Activated CD4-positive, alpha-beta memory T cell treated with anti-CD3 and anti-CD28 coated beads, Interleukin-2, amount 10 ng/mL, durations not matched to agents 7 days and 5 days (primary cell): Measurements from ENCODE around the gene NECTIN2. TPM values are rescaled to one million over a fixed set of nuclear protein-coding genes. Genes with fewer than 3 reads are reported as not detected.

Source experiments
- CTCF ChIA-PET: fragments of 350-600 bp; sonication (Branson Sonifier 250); formaldehyde crosslinking; loops from one replicate; lab custom pipeline; 2021; ENCODE audit warnings: antibody characterized with exemption, inconsistent platforms; lab: Charles Lee
- POLR2A ChIA-PET: fragments of 350-600 bp; sonication (Branson Sonifier 250); formaldehyde crosslinking; loops from one replicate; lab custom pipeline; 2021; ENCODE audit warnings: antibody characterized with exemption; lab: Charles Lee
- DNase-seq: peaks from one replicate; pipeline ENCODE4 v3.0.0-alpha.2; 2020
- H3K27ac Mint-ChIP-seq: one replicate; pipeline ENCODE4 v1.8.0; 2021; ENCODE audit warnings: mild to moderate bottlenecking, mixed read lengths
- H3K27me3 Mint-ChIP-seq: one replicate; pipeline ENCODE4 v1.8.0; 2021; ENCODE audit warnings: mixed read lengths
- H3K36me3 Mint-ChIP-seq: one replicate; pipeline ENCODE4 v1.8.0; 2021; ENCODE audit warnings: low read depth, mixed read lengths
- H3K4me1 Mint-ChIP-seq: one replicate; pipeline ENCODE4 v1.8.0; 2021; ENCODE audit warnings: mixed read lengths
- H3K4me3 Mint-ChIP-seq: one replicate; pipeline ENCODE4 v1.8.0; 2021; ENCODE audit warnings: mild to moderate bottlenecking, mixed read lengths
- H3K9me3 Mint-ChIP-seq: one replicate; pipeline ENCODE4 v1.8.0; 2021; ENCODE audit warnings: mixed read lengths
- total RNA-seq, 2 experiments: library from RNA; stranded (reverse); gene quantifications; one replicate each; pipeline ENCODE4 v1.2.3, GENCODE V29; 2021

The NECTIN2 gene
- total RNA-seq, 2 experiments from 2014 or later = 0.25 to 0.38 TPM

DNA sequence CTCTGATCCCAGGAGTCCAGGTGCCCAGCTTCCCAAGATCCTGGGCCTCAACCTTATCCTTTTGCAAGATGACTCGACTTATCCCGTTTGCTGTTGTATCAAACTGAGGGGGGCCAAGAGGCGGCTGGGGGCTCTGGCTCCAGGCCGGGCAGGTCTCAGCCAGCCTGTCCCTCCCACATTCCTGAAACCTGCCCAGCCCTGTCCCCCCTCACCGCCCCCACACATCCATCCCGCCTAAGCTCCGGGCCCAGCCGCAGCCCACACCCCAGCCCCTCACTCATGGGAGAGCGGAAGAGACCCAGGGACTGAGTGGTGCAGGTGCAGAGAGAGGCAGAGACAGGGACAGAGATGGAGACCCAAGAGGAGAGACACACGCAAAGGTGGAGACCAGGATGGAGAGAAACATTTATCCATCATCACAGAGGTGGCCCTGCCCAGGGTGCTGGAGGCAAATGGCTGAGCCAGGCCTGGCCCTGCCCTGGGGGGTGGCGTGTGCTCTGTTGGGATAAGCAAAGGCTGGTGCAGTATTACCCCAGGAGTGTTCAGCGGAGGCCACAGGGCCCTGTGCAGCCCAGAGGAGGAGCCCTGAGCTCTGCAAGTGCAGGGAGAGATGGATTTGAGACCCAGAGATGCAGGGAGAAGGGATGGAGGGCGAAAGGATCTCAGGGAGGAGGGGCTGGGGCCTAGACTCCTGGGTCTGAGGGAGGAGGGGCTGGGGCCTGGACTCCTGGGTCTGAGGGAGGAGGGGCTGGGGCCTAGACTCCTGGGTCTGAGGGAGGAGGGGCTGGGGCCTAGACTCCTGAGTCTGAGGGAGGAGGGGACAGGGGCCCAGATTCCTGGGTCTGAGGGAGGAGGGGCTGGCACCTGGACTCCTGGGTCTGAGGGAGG lies 35.6 kb upstream of the NECTIN2 start:
- no peak for DNase-seq
- POLR2A ChIA-PET = interaction anchor here (1.3 kb wide), 1 partner anchor 12 kb away, joined by 3 read pairs; no protein-coding TSS in a partner anchor
- H3K36me3 Mint-ChIP-seq = no peaks in the 10 kb centered on the region
- no peak overlapping the region for H3K4me3 Mint-ChIP-seq
- H3K9me3 Mint-ChIP-seq = no peaks in the 10 kb centered on the region
- H3K27me3 Mint-ChIP-seq = peaks cover 16% of the 10 kb centered on the region
- CTCF ChIA-PET = no interaction called here
- H3K27ac Mint-ChIP-seq = no peak overlapping the region
- H3K4me1 Mint-ChIP-seq = no peaks in the 10 kb centered on the region

DNA sequence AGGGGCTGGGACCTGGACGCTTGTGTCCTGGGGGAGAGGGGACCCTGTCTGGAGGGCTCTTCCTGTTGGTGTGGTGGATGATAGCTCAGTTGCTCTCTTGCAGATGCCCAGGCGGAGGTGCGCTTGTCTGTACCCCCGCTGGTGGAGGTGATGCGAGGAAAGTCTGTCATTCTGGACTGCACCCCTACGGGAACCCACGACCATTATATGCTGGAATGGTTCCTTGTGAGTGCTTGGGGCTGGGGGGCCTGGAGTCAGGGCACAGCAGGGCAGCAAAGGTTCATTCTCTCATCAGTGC lies 35.0 kb upstream of the NECTIN2 start:
- POLR2A ChIA-PET = no interaction called here
- no peak overlapping the region for H3K4me3 Mint-ChIP-seq
- H3K36me3 Mint-ChIP-seq = no peaks in the 10 kb centered on the region
- CTCF ChIA-PET = no interaction called here
- H3K4me1 Mint-ChIP-seq = no peaks in the 10 kb centered on the region
- peaks cover 16% of the 10 kb centered on the region for H3K27me3 Mint-ChIP-seq
- no peak for DNase-seq
- H3K9me3 Mint-ChIP-seq = no peaks in the 10 kb centered on the region
- H3K27ac Mint-ChIP-seq = no peak overlapping the region

DNA sequence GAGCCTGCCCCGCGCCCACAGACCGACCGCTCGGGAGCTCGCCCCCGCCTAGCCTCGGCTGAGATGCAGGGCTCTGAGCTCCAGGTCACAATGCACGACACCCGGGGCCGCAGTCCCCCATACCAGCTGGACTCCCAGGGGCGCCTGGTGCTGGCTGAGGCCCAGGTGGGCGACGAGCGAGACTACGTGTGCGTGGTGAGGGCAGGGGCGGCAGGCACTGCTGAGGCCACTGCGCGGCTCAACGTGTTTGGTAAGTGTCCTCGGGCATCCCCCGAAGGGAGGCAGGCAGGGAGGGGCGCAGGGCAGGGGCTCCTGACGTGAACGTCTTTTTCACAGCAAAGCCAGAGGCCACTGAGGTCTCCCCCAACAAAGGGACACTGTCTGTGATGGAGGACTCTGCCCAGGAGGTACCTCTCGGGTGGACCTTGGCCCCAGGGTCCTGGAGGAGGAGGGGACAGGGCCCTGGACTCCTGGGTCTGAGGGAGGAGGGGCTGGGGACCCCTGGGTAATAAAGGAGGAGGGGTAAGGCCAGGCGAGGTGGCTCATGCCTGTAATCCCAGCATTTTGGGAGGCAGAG lies 33.9 kb upstream of the NECTIN2 start:
- Mint-ChIP-seq H3K36me3 (no peaks in the 10 kb centered on the region), H3K27ac (no peak overlapping the region), H3K4me1 (no peaks in the 10 kb centered on the region), H3K9me3 (no peaks in the 10 kb centered on the region), H3K27me3 (peaks cover 13% of the 10 kb centered on the region), H3K4me3 (no peak overlapping the region)
- ChIA-PET POLR2A (no interaction called here), CTCF (no interaction called here)
- no peak for DNase-seq

DNA sequence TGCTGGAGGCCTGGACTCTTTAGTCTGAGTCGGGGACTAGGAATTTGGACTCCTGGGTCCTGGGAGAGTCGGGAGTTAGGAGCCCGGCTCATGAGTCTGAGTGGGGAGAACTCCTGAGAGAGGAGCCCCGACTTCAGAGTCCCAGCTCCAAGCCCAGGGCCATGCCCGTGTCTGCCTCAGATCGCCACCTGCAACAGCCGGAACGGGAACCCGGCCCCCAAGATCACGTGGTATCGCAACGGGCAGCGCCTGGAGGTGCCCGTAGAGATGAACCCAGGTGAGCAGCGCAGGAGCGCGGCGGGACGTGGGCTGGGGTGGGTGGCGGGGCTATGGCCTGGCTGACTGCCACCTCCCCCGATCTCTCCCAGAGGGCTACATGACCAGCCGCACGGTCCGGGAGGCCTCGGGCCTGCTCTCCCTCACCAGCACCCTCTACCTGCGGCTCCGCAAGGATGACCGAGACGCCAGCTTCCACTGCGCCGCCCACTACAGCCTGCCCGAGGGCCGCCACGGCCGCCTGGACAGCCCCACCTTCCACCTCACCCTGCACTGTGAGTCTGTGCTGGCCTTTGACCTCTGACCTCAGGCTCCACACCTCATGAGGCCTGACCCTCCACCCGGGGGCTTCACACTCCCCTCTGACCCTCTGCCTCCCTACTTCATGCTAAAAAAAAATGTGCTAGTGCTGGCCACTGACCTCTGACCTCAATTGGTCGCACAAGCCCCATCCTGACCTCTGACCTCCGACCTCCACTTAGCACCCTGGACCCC lies 32.8 kb upstream of the NECTIN2 start:
- no peaks in the 10 kb centered on the region for H3K9me3 Mint-ChIP-seq
- ChIA-PET POLR2A (no interaction called here), CTCF (no interaction called here)
- H3K4me3 Mint-ChIP-seq = no peak overlapping the region
- peaks cover 10% of the 10 kb centered on the region for H3K27me3 Mint-ChIP-seq
- no peak overlapping the region for H3K27ac Mint-ChIP-seq
- DNase-seq = no peak
- H3K36me3 Mint-ChIP-seq = no peaks in the 10 kb centered on the region
- no peaks in the 10 kb centered on the region for H3K4me1 Mint-ChIP-seq

DNA sequence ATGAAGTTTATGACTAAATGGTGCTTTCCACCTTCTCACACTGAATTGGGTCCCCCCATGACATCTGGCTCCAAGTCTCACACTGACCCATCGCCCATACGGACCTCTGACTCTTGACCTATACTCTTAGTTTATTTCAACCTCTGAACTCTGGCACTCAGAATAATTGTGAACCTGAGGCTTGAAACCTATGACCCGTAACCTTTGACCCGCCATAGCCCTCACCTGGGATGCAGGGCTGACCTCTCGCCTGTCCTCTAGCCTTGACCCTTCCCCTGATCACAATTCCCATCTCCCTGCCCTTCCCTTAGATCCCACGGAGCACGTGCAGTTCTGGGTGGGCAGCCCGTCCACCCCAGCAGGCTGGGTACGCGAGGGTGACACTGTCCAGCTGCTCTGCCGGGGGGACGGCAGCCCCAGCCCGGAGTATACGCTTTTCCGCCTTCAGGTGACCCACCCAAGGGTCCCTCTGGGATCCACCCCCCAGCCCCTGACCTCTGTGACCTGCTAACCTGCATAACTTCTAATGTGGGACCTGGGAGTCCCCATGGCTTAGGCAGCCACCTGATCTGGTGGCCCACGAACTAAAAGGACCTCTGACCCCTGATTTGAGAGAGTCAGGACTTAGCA lies 32.1 kb upstream of the NECTIN2 start:
- ChIA-PET POLR2A (no interaction called here), CTCF (interaction anchor here (0.7 kb wide), 1 partner anchor 1634 kb away, joined by 4 read pairs; no protein-coding TSS in a partner anchor)
- H3K36me3 Mint-ChIP-seq = no peaks in the 10 kb centered on the region
- no peak for DNase-seq
- no peak overlapping the region for H3K27ac Mint-ChIP-seq
- H3K9me3 Mint-ChIP-seq = no peaks in the 10 kb centered on the region
- H3K27me3 Mint-ChIP-seq = peaks cover 6% of the 10 kb centered on the region
- no peak overlapping the region for H3K4me3 Mint-ChIP-seq
- no peaks in the 10 kb centered on the region for H3K4me1 Mint-ChIP-seq

DNA sequence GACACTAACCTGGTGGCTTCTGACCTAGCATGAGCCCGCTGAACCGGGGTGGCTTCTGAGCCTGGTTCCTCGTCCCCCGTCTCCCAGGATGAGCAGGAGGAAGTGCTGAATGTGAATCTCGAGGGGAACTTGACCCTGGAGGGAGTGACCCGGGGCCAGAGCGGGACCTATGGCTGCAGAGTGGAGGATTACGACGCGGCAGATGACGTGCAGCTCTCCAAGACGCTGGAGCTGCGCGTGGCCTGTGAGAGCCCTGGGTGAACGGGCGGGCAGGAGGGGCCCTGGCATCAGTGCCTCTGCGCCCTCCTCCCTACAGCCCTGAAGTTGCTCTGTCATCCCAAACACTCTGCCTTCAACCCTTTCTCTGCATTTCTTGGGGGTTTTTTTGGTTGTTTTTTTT lies 31.6 kb upstream of the NECTIN2 start:
- H3K9me3 Mint-ChIP-seq = no peaks in the 10 kb centered on the region
- ChIA-PET POLR2A (no interaction called here), CTCF (interaction anchor here (0.7 kb wide), 1 partner anchor 1634 kb away, joined by 4 read pairs; no protein-coding TSS in a partner anchor)
- no peaks in the 10 kb centered on the region for H3K4me1 Mint-ChIP-seq
- peaks cover 4% of the 10 kb centered on the region for H3K27me3 Mint-ChIP-seq
- H3K4me3 Mint-ChIP-seq = no peak overlapping the region
- H3K36me3 Mint-ChIP-seq = no peaks in the 10 kb centered on the region
- no peak overlapping the region for H3K27ac Mint-ChIP-seq
- DNase-seq = no peak

DNA sequence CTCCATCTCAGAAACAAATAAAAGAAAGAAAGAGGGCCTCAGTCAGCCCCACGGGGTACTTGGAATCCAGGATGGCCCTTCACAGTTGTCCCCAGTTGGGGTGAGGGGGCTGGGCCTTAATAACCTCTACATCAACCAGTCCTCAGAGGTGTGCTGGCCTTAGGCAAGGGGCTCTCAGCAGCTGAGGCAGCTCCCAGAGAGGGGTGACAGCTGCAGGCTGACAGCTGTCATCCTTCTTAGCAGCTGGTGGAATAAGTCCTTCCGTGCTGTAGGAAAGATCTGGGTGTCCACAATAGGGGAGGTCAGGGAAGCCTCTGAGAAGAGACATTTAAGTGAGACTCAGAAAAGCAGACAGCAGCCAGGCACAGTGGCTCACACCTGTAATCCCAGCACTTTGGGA lies 29.8 kb upstream of the NECTIN2 start:
- CTCF ChIA-PET = no interaction called here
- H3K36me3 Mint-ChIP-seq = no peaks in the 10 kb centered on the region
- POLR2A ChIA-PET = no interaction called here
- H3K27me3 Mint-ChIP-seq = no peaks in the 10 kb centered on the region
- no peaks in the 10 kb centered on the region for H3K4me1 Mint-ChIP-seq
- no peak for DNase-seq
- no peaks in the 10 kb centered on the region for H3K9me3 Mint-ChIP-seq
- no peak overlapping the region for H3K4me3 Mint-ChIP-seq
- no peak overlapping the region for H3K27ac Mint-ChIP-seq

DNA sequence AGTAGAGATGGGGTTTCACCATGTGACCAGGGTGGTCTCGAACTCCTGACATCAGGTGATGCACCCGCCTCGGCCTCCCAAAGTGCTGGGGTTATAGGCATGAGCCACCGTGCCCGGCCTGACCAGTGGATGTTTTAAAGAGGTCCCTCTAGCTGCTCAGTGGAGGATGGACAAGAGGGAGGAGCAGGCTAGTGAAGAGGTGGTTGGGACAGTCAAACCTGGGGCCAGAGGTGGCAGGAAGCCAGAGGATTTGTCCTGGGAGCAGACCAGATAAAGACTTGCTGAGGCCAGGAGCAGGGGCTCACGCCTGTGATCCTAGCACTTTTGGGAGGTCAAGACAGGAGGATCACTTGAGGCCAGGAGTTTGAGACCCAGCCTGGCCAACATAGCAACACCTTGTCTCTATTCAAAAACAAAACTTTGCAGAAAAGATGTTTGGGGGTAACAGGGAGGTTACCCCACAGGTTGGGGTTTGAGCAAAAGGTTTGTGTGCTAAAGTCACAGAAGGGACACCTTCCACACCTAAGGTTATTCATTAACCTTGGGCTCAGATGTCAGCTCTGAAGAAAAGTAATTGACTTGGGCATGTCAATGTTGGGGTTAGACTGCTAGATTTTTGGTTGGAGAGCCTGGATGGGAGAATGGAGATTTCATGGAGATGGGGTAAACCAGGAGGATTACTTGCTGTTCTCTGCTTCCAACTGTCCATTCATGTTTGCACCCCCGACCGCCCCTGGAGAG lies 28.2 kb upstream of the NECTIN2 start:
- Mint-ChIP-seq H3K27me3 (no peaks in the 10 kb centered on the region), H3K4me1 (no peaks in the 10 kb centered on the region), H3K9me3 (no peaks in the 10 kb centered on the region), H3K27ac (no peak overlapping the region), H3K36me3 (no peaks in the 10 kb centered on the region), H3K4me3 (no peak overlapping the region)
- POLR2A ChIA-PET = no interaction called here
- DNase-seq = no peak
- CTCF ChIA-PET = no interaction called here

DNA sequence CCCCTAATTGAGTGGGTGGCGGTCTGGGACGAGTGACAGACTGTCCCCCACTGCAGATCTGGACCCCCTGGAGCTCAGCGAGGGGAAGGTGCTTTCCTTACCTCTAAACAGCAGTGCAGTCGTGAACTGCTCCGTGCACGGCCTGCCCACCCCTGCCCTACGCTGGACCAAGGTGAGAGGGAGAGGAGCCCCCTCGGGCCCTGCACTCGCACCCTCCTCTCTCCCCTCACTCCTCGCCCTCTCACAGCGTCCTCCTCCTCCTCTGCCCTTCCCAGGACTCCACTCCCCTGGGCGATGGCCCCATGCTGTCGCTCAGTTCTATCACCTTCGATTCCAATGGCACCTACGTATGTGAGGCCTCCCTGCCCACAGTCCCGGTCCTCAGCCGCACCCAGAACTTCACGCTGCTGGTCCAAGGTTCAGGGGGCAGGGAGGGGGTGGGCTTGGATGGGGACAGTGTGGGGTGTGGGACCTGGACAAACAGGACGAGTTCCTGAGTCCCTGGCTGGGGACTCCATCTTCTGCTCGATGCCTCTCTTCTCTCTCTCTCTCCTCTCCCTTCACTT lies 27.5 kb upstream of the NECTIN2 start:
- H3K4me3 Mint-ChIP-seq = no peak overlapping the region
- POLR2A ChIA-PET = no interaction called here

DNA sequence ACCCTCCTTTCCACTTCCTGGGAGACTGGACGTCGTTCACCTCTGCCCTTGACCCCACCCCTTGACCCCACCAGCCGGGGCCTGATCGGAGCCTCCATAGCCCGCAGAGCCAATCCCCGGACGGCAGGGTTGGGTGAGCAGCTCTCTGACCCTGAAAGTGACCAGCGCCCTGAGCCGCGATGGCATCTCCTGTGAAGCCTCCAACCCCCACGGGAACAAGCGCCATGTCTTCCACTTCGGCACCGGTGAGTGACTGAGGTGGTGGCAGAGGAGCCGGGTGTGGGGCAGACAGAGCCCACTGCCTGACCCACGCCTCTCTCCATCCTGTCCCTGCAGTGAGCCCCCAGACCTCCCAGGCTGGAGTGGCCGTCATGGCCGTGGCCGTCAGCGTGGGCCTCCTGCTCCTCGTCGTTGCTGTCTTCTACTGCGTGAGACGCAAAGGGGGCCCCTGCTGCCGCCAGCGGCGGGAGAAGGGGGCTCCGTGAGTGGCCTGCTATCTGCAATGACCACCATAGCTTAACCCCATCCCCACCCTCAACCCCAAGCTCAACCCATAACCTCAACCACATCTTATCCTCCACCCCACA lies 26.8 kb upstream of the NECTIN2 start:
- ChIA-PET POLR2A (no interaction called here), CTCF (no interaction called here)
- no peak overlapping the region for H3K27ac Mint-ChIP-seq
- H3K27me3 Mint-ChIP-seq = no peaks in the 10 kb centered on the region
- no peaks in the 10 kb centered on the region for H3K4me1 Mint-ChIP-seq
- DNase-seq = no peak
- no peak overlapping the region for H3K4me3 Mint-ChIP-seq
- H3K36me3 Mint-ChIP-seq = no peaks in the 10 kb centered on the region
- H3K9me3 Mint-ChIP-seq = no peaks in the 10 kb centered on the region

More for the DNA sequence above, 27.5 kb upstream of the NECTIN2 start:
- no peak overlapping the region for H3K27ac Mint-ChIP-seq
- H3K4me1 Mint-ChIP-seq = no peaks in the 10 kb centered on the region
- no peak for DNase-seq
- H3K27me3 Mint-ChIP-seq = no peaks in the 10 kb centered on the region
- CTCF ChIA-PET = no interaction called here
- no peaks in the 10 kb centered on the region for H3K36me3 Mint-ChIP-seq
- H3K9me3 Mint-ChIP-seq = no peaks in the 10 kb centered on the region

DNA sequence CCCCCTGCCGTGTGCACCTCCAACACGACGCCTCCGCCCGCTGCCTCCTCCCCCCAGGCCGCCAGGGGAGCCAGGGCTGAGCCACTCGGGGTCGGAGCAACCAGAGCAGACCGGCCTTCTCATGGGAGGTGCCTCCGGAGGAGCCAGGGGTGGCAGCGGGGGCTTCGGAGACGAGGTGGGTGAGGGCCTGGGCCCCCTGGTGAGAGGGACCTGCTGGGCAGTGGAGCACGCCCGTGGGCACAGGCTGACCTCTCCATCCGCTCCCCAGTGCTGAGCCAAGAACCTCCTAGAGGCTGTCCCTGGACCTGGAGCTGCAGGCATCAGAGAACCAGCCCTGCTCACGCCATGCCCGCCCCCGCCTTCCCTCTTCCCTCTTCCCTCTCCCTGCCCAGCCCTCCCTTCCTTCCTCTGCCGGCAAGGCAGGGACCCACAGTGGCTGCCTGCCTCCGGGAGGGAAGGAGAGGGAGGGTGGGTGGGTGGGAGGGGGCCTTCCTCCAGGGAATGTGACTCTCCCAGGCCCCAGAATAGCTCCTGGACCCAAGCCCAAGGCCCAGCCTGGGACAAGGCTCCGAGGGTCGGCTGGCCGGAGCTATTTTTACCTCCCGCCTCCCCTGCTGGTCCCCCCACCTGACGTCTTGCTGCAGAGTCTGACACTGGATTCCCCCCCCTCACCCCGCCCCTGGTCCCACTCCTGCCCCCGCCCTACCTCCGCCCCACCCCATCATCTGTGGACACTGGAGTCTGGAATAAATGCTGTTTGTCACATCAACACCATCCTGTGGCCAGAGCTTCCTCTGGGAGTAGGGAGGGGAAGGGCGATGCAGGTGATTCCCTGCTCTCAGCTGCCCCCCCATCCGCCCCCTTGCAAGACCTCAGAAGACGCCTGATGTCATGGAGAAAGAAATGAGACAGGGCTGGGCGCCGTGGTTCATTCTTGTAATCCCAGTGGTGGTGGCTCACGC lies 25.2 kb upstream of the NECTIN2 start:
- Mint-ChIP-seq H3K27ac (no peak overlapping the region), H3K4me1 (no peaks in the 10 kb centered on the region), H3K36me3 (no peaks in the 10 kb centered on the region), H3K4me3 (no peak overlapping the region), H3K27me3 (no peaks in the 10 kb centered on the region), H3K9me3 (no peaks in the 10 kb centered on the region)
- ChIA-PET CTCF (interaction anchor here (1.1 to 1.5 kb wide), 2 partner anchors 20 to 131 kb away, joined by 3 to 4 read pairs; no protein-coding TSS in a partner anchor), POLR2A (no interaction called here)
- no peak for DNase-seq
